NCI-H128 (cell line): ENCODE measurements around the gene PDXDC1.
"Not testable (repeated sequence)": the region's sequence is repeated elsewhere in the genome, so short reads cannot be mapped to it uniquely, and the experiment has no call there.

ENCODE experiments used
- DNase-seq: peaks from one replicate; lab custom pipeline; 2025; ENCODE audit not compliant: unreplicated experiment; lab: John Stamatoyannopoulos, UW

The PDXDC1 gene

GRCh38 chr16:15130943-15131700 is 156.3 kb downstream of the PDXDC1 start:
- DNase-seq, result not testable (repeated sequence)

- not testable (repeated sequence) for DNase-seq
Observed at GRCh38 chr16:15132719-15133428, 158.0 kb downstream of the PDXDC1 start.

DNA sequence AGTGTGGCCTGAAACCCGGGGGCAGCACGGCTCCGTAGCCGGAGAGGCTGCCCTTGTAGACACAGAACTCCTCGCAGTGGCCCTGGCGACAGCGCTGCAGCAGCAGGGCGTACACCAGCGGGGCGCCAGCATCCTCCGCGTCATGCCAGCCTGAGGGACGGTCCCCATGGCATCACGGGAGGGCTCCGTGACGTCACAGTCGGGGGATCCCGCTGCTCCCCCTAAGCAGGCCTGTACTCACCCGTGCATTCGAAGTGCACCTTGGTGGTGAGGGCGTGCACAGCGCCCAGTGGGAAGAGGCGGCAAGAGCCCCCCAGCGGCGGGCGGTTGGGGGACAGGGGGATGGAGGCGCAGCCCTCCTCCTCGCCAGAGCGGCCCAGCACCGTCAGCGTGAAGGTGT is 158.7 kb downstream of the PDXDC1 start:
- DNase-seq, result not testable (repeated sequence)

- DNase-seq, result not testable (repeated sequence)
Observed at GRCh38 chr16:15134752-15135482, 160.1 kb downstream of the PDXDC1 start.

- not testable (repeated sequence) for DNase-seq
Observed at GRCh38 chr16:15135483-15136360, 160.9 kb downstream of the PDXDC1 start.

DNA sequence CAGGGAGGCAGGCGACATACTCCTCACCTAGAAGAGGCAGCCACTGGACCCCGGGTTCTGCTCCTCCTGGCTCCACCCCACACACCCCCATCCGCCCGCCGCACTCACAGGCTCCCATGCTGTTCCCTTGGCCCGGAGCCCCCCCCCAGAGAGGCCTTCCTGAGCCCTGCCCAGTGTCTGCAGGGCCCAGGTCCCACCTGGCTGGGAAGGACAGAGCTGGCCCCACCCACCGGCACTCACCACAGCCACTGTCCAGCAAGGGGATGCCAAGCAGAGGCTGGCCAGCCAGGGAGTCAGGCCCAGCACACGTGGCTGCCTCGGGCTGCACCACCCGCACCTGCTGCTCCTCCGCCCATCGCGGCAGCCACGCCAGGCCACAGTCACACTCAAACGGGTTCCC is 162.7 kb downstream of the PDXDC1 start:
- not testable (repeated sequence) for DNase-seq

GRCh38 chr16:15140444-15141365 is 165.9 kb downstream of the PDXDC1 start:
- DNase-seq, result not testable (repeated sequence)

DNA sequence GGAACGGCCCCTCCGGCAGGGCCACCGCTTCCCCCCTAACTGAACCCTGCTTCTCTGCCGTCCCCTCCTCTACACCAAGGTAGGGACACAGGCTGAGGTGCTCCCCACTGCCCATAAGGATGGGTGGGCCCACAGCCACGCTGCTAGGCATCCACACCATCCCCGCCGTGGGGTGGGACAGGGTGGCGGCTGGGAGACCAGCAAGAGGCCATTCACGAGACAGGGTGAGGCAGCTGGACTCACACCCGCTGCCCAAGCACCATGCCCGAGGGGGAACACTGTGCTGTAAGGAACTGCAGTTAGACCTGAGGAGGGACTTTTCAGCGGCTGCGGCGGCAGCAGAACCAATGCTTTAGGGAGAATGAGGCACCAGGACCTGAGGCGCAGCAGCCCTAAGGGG is 166.8 kb downstream of the PDXDC1 start:
- no peak for DNase-seq

DNA sequence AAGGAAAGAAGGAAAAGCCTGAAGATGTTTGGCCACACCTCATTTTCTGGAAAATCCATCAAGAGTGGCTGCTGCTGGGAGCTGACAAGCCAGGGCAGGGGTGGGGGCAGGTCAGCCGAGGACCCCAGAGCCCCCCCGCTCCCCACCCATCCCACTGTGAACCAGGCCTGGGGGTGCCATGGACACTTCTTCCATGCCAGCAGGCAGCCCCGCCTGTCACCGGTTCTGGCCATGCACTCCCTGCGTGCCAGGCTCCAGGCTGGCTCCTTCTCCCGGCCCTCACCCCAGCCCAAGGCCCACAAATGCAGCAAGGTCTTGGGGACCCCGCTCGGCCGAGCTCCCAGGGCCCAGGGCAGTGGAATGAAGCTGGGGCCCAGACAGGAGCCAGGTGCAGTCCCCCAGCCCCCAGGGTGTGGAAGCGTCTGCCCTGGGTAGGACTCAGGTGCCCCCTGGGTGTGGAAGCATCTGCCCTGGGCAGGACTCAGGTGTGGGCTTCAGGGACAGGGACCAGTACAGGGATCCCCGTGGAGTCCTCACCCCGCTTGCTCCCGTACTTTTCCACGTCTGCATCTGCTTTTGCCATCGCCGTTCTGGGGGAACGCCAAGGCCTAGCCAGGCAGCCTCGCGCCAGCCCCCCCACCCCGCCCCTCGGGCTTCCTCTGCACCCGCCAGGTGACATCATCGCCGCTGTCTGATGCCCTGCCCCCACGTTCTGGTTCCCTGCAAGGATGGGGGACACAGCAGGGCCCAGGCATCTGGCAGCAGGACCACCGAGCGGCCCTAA is 167.5 kb downstream of the PDXDC1 start:
- not testable (repeated sequence) for DNase-seq

DNA sequence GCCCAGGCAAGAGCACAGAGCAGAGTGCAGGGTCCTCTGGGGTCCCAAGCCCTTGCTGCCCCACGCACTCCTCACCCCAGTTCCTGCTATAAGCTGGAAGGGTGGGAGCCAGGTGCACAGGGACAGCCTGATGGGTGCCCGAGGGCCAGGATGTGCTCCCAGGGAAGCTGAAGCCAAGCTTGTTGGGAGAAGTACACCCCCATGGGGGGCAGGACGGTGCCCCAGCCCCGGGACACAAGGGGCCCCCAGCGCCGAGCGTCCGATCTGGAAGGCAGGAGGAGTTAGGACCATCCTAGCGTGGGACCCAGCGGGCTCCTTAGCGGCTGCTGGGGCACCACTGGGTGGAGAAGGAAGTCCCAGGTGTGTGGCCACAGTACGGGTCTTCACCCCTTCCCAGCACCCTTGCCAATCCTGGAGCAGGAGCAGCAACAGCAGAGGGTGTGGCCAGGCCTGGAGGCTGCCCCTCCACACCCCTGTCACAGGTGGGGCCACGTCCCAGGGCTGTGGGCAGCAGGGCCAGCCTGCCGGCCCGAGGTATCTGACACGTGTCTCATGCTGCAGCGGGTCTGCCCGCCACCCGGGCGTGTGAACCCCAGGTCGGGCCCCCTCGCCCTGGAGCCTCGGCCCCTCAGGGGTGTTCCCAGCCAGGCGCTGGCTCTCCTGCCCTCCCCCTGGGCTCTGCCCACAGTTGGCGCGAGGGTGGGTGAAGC is 168.2 kb downstream of the PDXDC1 start:
- DNase-seq, result not testable (repeated sequence)

- not testable (repeated sequence) for DNase-seq
Observed at GRCh38 chr16:15143601-15144091, 168.8 kb downstream of the PDXDC1 start.

DNA sequence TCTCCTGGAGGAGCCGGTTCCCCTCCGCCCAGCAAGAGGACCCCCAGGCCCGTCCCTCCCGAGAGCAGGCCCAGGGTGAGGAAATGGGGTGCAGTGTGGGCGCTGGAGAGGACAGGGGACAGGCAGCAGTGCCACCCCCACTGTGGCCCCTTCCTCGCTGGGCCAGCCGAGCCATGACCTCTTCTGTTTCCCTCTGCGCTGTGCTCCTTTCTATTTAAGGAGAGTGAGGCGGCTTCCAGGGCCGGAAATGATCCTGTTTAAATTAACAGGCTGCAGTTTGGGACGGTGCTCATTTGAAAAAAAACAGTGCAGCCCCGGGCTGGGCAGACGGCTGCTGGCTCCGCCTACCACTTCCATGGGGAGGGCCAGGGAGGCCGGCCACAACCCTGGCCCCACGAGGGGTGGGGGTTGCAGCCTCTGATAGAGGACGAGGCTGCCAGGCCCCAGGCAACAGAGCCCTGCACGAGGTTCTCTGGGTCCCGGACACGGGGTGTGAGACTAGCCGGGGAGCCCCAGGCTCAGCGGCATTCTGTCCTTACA is 169.3 kb downstream of the PDXDC1 start:
- not testable (repeated sequence) for DNase-seq

DNA sequence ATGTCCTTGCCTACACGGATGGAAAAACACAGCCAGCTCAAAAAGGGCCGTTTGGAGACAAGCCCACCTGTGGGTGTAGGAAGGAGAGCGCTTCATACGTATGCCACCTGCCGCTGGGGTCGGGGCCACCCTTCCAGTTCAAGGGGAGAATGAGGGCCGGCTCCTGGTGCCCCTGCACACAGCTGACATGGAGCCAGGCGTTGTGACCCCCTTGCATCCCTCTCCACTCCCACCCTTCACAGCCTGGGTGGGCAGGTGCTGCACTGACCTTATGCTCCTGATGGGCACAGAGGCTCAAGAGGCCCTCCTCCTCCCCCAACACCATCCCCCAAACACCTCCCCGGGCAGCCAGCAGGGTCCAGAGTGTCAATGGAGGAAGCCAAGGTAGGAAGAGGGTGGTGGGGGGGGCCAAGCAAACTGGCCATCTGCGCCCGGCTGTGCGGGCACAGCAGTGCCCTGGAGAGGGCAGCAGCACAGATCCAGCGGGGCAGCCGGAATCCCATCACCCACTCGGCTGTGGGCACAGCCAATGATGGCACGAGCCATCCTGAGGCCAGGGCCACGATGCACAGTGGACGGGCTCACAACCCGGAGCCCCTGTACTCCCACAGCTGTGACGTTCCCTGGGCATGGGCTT is 170.1 kb downstream of the PDXDC1 start:
- not testable (repeated sequence) for DNase-seq

DNA sequence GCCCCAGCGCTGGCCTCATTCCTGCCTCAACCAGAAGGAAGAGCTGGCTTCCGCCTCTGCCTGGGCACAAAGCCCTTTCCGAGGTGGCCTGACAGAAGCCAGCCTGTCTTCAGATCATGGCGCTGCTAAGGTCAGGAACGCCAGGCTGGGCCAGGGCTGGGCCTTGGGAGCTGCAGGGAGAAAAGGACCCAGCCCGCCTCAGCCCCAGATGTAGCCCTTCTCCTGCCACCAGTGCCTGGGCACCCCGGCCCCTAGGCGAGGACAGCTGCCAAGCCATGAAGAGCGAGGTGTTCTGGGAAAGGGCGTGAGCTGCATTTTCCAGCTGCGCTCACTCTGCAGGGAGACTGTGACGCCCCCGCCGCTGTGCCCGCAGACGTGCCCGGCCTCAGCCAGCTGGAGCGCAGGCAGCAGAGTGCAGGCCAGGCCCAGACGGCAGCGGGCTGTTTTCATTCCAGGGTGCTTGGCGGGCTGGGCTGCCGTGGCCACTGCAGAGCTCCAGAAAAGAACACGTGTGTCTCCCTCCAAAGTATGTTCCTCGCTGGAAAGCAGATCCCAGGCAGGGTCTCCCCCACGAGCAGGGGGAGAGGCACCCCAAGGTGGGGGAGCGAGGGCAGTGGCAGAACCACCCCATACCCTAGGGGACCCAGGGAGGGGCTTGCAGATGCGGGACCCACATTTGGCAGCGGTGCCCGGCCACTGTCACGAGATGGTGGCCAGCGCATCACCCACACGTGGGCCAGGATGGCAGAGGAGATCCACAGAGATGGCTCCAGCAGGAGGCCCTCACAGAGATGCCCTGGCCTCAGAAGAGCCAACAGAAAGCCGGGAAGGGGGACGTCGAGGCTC is 170.8 kb downstream of the PDXDC1 start:
- not testable (repeated sequence) for DNase-seq

DNA sequence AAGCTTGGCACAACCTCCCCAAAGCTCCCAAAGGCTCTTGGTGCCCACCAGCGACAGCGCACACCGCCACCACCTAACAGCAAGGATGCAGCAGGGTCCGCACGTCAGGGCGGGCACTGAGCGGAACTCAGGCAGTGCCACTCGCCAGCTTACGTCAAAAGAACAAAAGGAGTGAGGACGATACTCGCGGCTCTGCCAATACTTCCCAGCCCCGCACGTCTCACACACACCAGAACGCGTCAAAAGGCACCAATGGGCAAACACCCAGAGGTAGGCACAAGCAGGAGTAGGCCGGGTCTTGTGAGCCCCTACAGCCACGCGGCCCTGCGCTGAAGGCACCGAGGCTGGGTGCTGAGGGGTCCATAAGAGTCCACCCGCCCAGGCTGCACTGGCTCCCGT is 171.4 kb downstream of the PDXDC1 start:
- DNase-seq, result not testable (repeated sequence)

GRCh38 chr16:15148831-15149230 is 174.0 kb downstream of the PDXDC1 start:
- DNase-seq, result not testable (repeated sequence)
